WTC11 (cell line): ENCODE results near the gene NPTX1. TPM values are rescaled to one million over a fixed set of nuclear protein-coding genes. Genes with fewer than 3 reads are reported as not detected.

Source experiments
- ATAC-seq: fragments of 200-7000 bp; cut with Tn5 transposase; 2 replicates; pipeline ENCODE4 v1.10.0; 2021; ENCODE audit warnings: mild to moderate bottlenecking, moderate library complexity
- CTCF ChIA-PET: fragments of 300-600 bp; sonication (Branson Sonifier 250); formaldehyde crosslinking; loops from one replicate; lab custom pipeline; 2021; ENCODE audit warnings: antibody characterized with exemption; lab: Charles Lee
- POLR2A ChIA-PET: fragments of 350-600 bp; sonication (Branson Sonifier 250); formaldehyde crosslinking; loops from one replicate; lab custom pipeline; 2021; ENCODE audit warnings: antibody characterized with exemption; lab: Charles Lee
- DNase-seq: peaks from one replicate; pipeline ENCODE4 v3.0.0; 2021; ENCODE audit warnings: low spot score
- H3K27ac Mint-ChIP-seq: 2 replicates; pipeline ENCODE4 v1.8.0; 2021; ENCODE audit warnings: mixed read lengths
- H3K27me3 Mint-ChIP-seq: 2 replicates; pipeline ENCODE4 v1.8.0; 2021; ENCODE audit warnings: low read depth, mild to moderate bottlenecking, moderate library complexity, mixed read lengths
- H3K36me3 Mint-ChIP-seq: 2 replicates; pipeline ENCODE4 v1.8.0; 2021; ENCODE audit warnings: mixed read lengths
- H3K4me1 Mint-ChIP-seq: 2 replicates; pipeline ENCODE4 v1.8.0; 2022; ENCODE audit warnings: mixed read lengths
- H3K4me3 Mint-ChIP-seq: 2 replicates; pipeline ENCODE4 v1.8.0; 2021; ENCODE audit warnings: mild to moderate bottlenecking, moderate library complexity, mixed read lengths
- H3K9me3 Mint-ChIP-seq: 2 replicates; pipeline ENCODE4 v1.8.0; 2021; ENCODE audit warnings: mixed read lengths
- ATF6 ChIP-seq: sonication (generic); formaldehyde crosslinking; IDR thresholded peaks from 2 replicates; pipeline ENCODE4 v1.8.1; 2023; ENCODE audit warnings: mild to moderate bottlenecking, missing genetic modification reagents
- EMX1 ChIP-seq: fragments of 250-450 bp; sonication (Bioruptor Pico); IDR thresholded peaks from 2 replicates; pipeline ENCODE4 v1.8.0; 2021; ENCODE audit warnings: mild to moderate bottlenecking
- IRF2 ChIP-seq: sonication (generic); formaldehyde crosslinking; IDR thresholded peaks from 2 replicates; pipeline ENCODE4 v1.8.0; 2022; ENCODE audit warnings: low read depth, missing genetic modification reagents, borderline replicate concordance
- MXD4 ChIP-seq: fragments of 250-450 bp; sonication (Bioruptor Pico); IDR thresholded peaks from 2 replicates; pipeline ENCODE4 v1.8.0; 2021; ENCODE audit warnings: mild to moderate bottlenecking, moderate library complexity, borderline replicate concordance
- SOX15 ChIP-seq: fragments of 250-450 bp; sonication (Bioruptor Pico); IDR thresholded peaks from 2 replicates; pipeline ENCODE4 v1.9.0; 2021; ENCODE audit warnings: mild to moderate bottlenecking
- TEAD4 ChIP-seq: sonication (generic); formaldehyde crosslinking; IDR thresholded peaks from 2 replicates; pipeline ENCODE4 v1.8.0; 2022; ENCODE audit warnings: mild to moderate bottlenecking, missing genetic modification reagents
- TP53 ChIP-seq: sonication (generic); formaldehyde crosslinking; IDR thresholded peaks from 2 replicates; pipeline ENCODE4 v1.8.1; 2023; ENCODE audit warnings: mild to moderate bottlenecking, missing genetic modification reagents
- ZNF425 ChIP-seq: fragments of 250-450 bp; sonication (Bioruptor Pico); conservative IDR thresholded peaks from 2 replicates; pipeline ENCODE4 v1.9.0; 2021; ENCODE audit warnings: mild to moderate bottlenecking
- ZNF532 ChIP-seq: fragments of 250-450 bp; sonication (Bioruptor Pico); IDR thresholded peaks from 2 replicates; pipeline ENCODE4 v1.9.0; 2021; ENCODE audit warnings: mild to moderate bottlenecking, borderline replicate concordance
- total RNA-seq: library from RNA; stranded (reverse); gene quantifications from 3 replicates; pipeline ENCODE4 v1.2.3, GENCODE V29; 2021
- TF ChIP-seq, protein P1 (sequence below): sonication (generic); formaldehyde crosslinking; IDR thresholded peaks from 2 replicates; pipeline ENCODE4 v1.8.1; 2022; ENCODE audit warnings: missing genetic modification reagents, borderline replicate concordance
- TF ChIP-seq, protein P2 (sequence below): sonication (generic); formaldehyde crosslinking; IDR thresholded peaks from 2 replicates; pipeline ENCODE4 v1.8.0; 2023; ENCODE audit warnings: missing genetic modification reagents, mild to moderate bottlenecking, borderline replicate concordance
- TF ChIP-seq, protein P3 (sequence below): sonication (generic); formaldehyde crosslinking; IDR thresholded peaks from 2 replicates; pipeline ENCODE4 v1.8.0; 2023; ENCODE audit warnings: mild to moderate bottlenecking, missing genetic modification reagents

NPTX1 gene
- total RNA-seq, 1 experiment from 2014 or later: 15.1 TPM

DNA sequence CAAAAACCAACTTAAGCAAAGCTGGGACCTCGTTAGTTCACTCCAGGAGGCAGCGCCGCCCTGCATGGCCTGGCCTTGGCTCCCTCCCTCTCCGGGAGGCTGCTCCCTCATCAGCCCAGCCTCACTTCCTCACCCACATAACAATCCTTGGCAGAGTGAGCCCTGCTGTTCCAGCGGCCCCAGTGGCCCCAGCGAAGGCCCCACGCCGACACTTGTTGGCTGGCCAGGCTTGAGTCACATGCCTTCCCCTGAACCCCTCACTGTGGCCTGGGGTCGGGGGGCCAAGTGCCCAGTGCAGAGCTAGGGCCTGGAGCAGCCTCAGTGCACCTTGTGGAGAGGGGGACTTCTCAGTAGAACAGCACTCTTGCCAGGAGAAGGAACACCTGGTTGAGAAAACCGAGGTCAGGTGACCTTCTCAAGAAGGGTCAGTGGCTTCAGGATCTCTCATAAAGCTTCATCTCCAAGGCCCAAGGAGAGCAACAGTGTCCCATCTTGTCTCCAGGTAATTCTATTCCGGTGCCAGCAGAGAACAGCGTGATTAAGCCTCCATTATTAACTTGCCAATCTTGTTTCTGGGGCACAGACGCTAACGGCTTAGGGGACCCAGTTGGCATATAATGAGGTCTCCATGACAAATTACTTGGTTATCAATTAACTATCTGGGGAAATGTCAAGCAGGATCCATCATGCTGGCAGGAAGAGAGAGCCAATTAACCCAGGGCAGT is 34.6 kb downstream of the NPTX1 start:
- Mint-ChIP-seq H3K4me1 (no peaks in the 10 kb centered on the region; the same call in 1 of the 2 replicates), H3K27me3 (peaks cover 11% of the 10 kb centered on the region), H3K9me3 (no peaks in the 10 kb centered on the region)
- CTCF ChIA-PET: interaction anchor here (1.5 to 2.5 kb wide), 2 partner anchors 15 kb away, joined by 7 to 12 read pairs; no protein-coding TSS in a partner anchor
- POLR2A ChIA-PET: no interaction called here
- TF ChIP-seq TEAD4 (CRISPR knock-in tag) (no peak), IRF2 (no peak), TP53 (CRISPR knock-in tag) (no peak), ATF6 (CRISPR knock-in tag) (no peak), SOX15 (CRISPR knock-in tag) (no peak), EMX1 (no peak), ZNF532 (CRISPR knock-in tag) (no peak), MXD4 (no peak), ZNF425 (CRISPR knock-in tag) (no peak)
- TF ChIP-seq, protein P1, sequence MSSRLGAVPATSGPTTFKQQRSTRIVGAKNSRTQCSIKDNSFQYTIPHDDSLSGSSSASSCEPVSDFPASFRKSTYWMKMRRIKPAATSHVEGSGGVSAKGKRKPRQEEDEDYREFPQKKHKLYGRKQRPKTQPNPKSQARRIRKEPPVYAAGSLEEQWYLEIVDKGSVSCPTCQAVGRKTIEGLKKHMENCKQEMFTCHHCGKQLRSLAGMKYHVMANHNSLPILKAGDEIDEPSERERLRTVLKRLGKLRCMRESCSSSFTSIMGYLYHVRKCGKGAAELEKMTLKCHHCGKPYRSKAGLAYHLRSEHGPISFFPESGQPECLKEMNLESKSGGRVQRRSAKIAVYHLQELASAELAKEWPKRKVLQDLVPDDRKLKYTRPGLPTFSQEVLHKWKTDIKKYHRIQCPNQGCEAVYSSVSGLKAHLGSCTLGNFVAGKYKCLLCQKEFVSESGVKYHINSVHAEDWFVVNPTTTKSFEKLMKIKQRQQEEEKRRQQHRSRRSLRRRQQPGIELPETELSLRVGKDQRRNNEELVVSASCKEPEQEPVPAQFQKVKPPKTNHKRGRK: no peak
- TF ChIP-seq, protein P2, sequence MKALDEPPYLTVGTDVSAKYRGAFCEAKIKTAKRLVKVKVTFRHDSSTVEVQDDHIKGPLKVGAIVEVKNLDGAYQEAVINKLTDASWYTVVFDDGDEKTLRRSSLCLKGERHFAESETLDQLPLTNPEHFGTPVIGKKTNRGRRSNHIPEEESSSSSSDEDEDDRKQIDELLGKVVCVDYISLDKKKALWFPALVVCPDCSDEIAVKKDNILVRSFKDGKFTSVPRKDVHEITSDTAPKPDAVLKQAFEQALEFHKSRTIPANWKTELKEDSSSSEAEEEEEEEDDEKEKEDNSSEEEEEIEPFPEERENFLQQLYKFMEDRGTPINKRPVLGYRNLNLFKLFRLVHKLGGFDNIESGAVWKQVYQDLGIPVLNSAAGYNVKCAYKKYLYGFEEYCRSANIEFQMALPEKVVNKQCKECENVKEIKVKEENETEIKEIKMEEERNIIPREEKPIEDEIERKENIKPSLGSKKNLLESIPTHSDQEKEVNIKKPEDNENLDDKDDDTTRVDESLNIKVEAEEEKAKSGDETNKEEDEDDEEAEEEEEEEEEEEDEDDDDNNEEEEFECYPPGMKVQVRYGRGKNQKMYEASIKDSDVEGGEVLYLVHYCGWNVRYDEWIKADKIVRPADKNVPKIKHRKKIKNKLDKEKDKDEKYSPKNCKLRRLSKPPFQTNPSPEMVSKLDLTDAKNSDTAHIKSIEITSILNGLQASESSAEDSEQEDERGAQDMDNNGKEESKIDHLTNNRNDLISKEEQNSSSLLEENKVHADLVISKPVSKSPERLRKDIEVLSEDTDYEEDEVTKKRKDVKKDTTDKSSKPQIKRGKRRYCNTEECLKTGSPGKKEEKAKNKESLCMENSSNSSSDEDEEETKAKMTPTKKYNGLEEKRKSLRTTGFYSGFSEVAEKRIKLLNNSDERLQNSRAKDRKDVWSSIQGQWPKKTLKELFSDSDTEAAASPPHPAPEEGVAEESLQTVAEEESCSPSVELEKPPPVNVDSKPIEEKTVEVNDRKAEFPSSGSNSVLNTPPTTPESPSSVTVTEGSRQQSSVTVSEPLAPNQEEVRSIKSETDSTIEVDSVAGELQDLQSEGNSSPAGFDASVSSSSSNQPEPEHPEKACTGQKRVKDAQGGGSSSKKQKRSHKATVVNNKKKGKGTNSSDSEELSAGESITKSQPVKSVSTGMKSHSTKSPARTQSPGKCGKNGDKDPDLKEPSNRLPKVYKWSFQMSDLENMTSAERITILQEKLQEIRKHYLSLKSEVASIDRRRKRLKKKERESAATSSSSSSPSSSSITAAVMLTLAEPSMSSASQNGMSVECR (CRISPR knock-in tag): no peak
- TF ChIP-seq, protein P3, sequence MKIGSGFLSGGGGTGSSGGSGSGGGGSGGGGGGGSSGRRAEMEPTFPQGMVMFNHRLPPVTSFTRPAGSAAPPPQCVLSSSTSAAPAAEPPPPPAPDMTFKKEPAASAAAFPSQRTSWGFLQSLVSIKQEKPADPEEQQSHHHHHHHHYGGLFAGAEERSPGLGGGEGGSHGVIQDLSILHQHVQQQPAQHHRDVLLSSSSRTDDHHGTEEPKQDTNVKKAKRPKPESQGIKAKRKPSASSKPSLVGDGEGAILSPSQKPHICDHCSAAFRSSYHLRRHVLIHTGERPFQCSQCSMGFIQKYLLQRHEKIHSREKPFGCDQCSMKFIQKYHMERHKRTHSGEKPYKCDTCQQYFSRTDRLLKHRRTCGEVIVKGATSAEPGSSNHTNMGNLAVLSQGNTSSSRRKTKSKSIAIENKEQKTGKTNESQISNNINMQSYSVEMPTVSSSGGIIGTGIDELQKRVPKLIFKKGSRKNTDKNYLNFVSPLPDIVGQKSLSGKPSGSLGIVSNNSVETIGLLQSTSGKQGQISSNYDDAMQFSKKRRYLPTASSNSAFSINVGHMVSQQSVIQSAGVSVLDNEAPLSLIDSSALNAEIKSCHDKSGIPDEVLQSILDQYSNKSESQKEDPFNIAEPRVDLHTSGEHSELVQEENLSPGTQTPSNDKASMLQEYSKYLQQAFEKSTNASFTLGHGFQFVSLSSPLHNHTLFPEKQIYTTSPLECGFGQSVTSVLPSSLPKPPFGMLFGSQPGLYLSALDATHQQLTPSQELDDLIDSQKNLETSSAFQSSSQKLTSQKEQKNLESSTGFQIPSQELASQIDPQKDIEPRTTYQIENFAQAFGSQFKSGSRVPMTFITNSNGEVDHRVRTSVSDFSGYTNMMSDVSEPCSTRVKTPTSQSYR: no peak
- TF ChIP-seq, all 79 proteins: peak for 0
- H3K27ac Mint-ChIP-seq: no peak overlapping the region
- H3K4me3 Mint-ChIP-seq: no peak overlapping the region
- DNase-seq (no peak), ATAC-seq (no peak)
- no peaks in the 10 kb centered on the region for H3K36me3 Mint-ChIP-seq
